C4-2B (cell line): ENCODE results near the gene AMHR2.

Experiments used
- ZFX ChIP-seq: fragments of 450-650 bp; IDR thresholded peaks from 2 replicates; pipeline ENCODE4 v1.6.1; 2017
- TF ChIP-seq, protein P1 (sequence below): fragments of 450-650 bp; conservative IDR thresholded peaks from 2 replicates; pipeline ENCODE4 v1.5.1; 2017; ENCODE audit warnings: mild to moderate bottlenecking

DNA sequence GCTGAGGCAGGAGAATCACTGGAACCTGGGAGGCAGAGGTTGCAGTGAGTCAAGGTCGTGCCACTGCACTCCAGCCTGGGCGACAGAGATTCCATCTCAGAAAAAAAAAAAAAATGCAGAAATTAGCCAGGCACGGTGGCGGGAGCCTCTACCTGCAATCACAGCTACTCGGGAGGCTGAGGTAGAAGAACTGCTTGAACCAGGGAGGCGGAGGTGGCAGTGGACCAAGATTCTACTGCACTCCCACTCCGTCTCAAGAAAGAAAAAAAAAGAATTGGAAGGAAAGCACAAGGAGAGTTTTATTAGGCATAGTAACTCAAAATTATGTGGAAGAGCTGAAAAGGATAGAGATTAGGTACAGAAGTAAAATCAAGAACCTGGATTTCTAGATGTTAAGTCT is 20.8 kb upstream of the AMHR2 start:
- no peak for TF ChIP-seq ZFX
- TF ChIP-seq, protein P1, sequence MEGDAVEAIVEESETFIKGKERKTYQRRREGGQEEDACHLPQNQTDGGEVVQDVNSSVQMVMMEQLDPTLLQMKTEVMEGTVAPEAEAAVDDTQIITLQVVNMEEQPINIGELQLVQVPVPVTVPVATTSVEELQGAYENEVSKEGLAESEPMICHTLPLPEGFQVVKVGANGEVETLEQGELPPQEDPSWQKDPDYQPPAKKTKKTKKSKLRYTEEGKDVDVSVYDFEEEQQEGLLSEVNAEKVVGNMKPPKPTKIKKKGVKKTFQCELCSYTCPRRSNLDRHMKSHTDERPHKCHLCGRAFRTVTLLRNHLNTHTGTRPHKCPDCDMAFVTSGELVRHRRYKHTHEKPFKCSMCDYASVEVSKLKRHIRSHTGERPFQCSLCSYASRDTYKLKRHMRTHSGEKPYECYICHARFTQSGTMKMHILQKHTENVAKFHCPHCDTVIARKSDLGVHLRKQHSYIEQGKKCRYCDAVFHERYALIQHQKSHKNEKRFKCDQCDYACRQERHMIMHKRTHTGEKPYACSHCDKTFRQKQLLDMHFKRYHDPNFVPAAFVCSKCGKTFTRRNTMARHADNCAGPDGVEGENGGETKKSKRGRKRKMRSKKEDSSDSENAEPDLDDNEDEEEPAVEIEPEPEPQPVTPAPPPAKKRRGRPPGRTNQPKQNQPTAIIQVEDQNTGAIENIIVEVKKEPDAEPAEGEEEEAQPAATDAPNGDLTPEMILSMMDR, result no peak
